GM12892 (cell line): ENCODE measurements around the gene COL5A1.

Experiments
- POLR2A ChIP-seq: IDR thresholded peaks from 2 replicates; pipeline ENCODE4 v1.6.1; 2011; ENCODE audit warnings: low read depth, low read length, control low read depth
- POLR2AphosphoS5 ChIP-seq: IDR thresholded peaks from 2 replicates; pipeline ENCODE4 v1.6.1; 2011; ENCODE audit warnings: low read depth, low read length, control low read depth
- TAF1 ChIP-seq: IDR thresholded peaks from 2 replicates; pipeline ENCODE4 v1.6.1; 2011; ENCODE audit warnings: low read depth, mild to moderate bottlenecking, control low read depth, low read length, borderline replicate concordance

DNA sequence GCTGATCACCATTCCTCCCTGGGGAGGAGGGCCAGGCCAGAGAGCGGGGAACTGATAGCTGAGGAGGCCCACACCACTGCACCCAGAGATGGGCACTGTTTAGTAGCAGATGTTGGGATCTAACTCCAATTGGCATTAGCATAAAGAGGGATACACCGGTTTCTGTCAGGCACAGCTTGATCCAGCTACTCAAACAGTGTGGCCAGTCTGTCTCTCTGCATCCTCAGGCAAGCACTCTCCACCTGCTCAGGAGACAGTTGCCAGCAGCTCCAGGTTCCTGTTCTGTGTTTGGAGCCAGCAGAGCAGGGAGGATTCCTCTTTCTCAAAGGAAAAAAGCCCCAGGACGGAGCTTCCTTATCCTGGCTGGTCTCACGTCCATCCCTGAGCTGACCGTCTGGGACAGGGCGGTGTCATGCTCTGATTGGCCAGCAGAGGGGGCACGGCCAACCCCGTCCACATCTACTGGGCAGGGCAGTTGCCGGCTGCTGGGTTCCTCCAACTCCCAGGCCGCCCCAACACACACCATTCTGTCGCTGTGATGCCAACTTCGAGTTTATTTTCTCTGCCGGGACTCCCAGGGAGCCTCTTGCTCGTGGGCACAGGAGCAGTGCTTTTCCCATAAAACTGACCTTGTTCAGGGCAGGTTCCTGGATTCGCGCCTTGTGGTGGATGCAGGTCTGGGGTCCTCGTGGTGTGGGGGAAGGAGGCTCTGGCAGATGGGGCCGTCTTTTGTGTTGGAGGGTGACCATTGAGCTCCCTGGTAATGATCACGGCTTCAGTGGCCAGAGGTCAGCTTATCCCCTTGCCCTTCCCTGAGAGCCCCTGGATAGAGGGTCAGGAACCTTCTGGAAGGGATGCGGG, 47.9 kb downstream of the COL5A1 start:
- TF ChIP-seq POLR2A: no peak
- no peak for TF ChIP-seq POLR2AphosphoS5
- no peak for TF ChIP-seq TAF1
